ENCODE data around the gene RPP25.

RPP25 gene

GRCh38 chr15:74962219-74962618, 5.6 kb upstream of the RPP25 start:
- no peaks in the 10 kb centered on the region; the same call in 1 of the 2 replicates for H3K4me1 ChIP-seq (ENCODE audit: control insufficient read depth, insufficient read depth, low read length)
- ChIA-PET POLR2A (interaction anchor here (0.6 to 0.8 kb wide), 2 partner anchors 12 to 27 kb away, joined by 5 to 10 read pairs; no protein-coding TSS in a partner anchor), CTCF (interaction anchor here (0.6 to 1.5 kb wide), 7 partner anchors 11 to 584 kb away, joined by 3 to 8 read pairs (median 5); no protein-coding TSS in a partner anchor)
- TF ChIP-seq ZNF18 (tag by site-specific recombination; IDR thresholded peaks at IDR 0.05) (no peak), GLIS1 (tag by site-specific recombination; IDR thresholded peaks at IDR 0.05) (no peak), ZNF398 (tag by site-specific recombination; IDR thresholded peaks at IDR 0.05) (no peak), ZNF639 (tag by site-specific recombination; IDR thresholded peaks at IDR 0.05) (no peak), ZNF518A (tag by site-specific recombination; conservative IDR thresholded peaks at IDR 0.05; ENCODE audit: low read depth) (no peak), ZNF768 (tag by site-specific recombination; IDR thresholded peaks at IDR 0.05) (no peak)
- no peaks in the 10 kb centered on the region for H3K9me3 ChIP-seq (ENCODE audit: control insufficient read depth, insufficient read depth, low read depth, low read length)
- no peak overlapping the region for H3K27ac ChIP-seq (ENCODE audit: extremely low read depth, low read depth, low read length)
- H3K4me3 ChIP-seq (ENCODE audit: low read depth, low read length): no peak overlapping the region
- H3K36me3 ChIP-seq (ENCODE audit: control insufficient read depth in 2 of 2, insufficient read depth in 1 of 2, low read length in 2 of 2): no peaks in the 10 kb centered on the region

GRCh38 chr15:74961616-74962015, 5.0 kb upstream of the RPP25 start:
- ChIA-PET POLR2A (interaction anchor here (0.6 kb wide), 2 partner anchors 18 to 27 kb away, joined by 4 to 10 read pairs; no protein-coding TSS in a partner anchor), CTCF (interaction anchor here (0.6 to 3.6 kb wide), 6 partner anchors 10 to 475 kb away, joined by 3 to 16 read pairs (median 4); no protein-coding TSS in a partner anchor)
- Histone ChIP-seq H3K36me3 (ENCODE audit: control insufficient read depth in 2 of 2, insufficient read depth in 1 of 2, low read length in 2 of 2) (no peaks in the 10 kb centered on the region), H3K27ac (ENCODE audit: extremely low read depth, low read depth, low read length) (no peak overlapping the region), H3K4me3 (ENCODE audit: low read depth, low read length) (no peak overlapping the region), H3K4me1 (ENCODE audit: control insufficient read depth, insufficient read depth, low read length) (no peaks in the 10 kb centered on the region; the same call in 1 of the 2 replicates), H3K9me3 (ENCODE audit: control insufficient read depth, insufficient read depth, low read depth, low read length) (no peaks in the 10 kb centered on the region)
- TF ChIP-seq ZNF76 (tag by site-specific recombination; IDR thresholded peaks at IDR 0.05; ENCODE audit: borderline replicate concordance, low read depth): no peak
- TF ChIP-seq ZNF416 (tag by site-specific recombination; IDR thresholded peaks at IDR 0.05): no peak
- no peak for TF ChIP-seq ZSCAN30 (tag by site-specific recombination; IDR thresholded peaks at IDR 0.05)

Data from HEK293 (cell line).